K562 treated with DMSO at 1 percent for 48 hours (cell line): ENCODE data around the gene SPCS1. TPM values are rescaled to one million over a fixed set of nuclear protein-coding genes. Genes with fewer than 3 reads are reported as not detected.

Experiments
- total RNA-seq: library from RNA; unstranded; fragments of 300-600 nt; gene quantifications from 2 replicates; pipeline ENCODE4 v1.2.3, GENCODE V29; 2022; ENCODE audit warnings: low replicate concordance; ENCODE audit errors: extremely low read depth

Gene SPCS1
- total RNA-seq = not detected in 2 replicates

DNA sequence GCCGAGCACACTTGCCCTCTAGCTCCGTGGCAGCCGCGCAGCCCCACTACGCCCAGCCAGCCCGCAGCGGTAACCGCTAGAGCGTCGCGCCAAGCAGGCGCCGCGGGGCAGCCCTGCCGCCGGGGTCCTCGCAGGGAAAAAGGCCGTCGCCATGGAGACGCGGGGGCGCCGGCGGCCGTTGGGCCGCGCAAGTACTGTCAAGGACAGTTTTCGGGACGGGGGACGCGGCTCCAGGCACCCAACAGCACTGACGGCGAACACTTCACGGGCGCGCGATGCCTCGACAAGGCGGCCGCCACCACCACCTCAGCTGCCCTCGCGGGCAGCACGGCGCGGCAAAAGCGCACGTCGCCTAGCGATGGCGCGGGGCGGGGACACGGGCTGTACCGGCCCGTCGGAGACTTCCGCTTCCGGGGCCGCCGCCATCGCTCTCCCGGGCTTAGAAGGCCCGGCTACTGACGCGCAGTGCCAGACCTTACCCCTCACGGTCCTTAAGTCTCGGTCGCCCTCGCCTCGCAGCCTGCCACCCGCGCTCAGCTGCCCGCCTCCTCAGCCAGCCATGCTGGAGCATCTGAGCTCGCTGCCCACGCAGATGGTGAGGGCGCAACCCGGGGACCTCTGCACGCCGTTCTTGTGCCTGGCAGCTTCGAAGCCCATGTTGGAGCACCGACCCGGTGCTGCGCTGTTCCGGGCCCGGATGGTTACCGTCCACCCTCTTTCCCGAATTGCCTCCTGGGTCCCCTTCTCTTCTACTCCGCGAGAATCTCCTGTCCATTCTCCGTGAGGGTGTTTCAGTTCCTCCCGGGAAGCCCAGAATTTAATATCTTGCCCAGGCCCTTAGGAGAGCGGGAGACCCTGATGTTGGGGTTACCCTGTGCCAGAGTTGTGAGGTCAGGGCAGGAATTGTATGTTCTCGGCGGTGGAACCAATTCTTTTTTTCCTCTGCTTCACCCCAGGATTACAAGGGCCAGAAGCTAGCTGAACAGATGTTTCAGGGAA lies at the start of gene SPCS1, which contains the start of gene GLT8D1:
TSS of gene SPCS1 (plus strand) at position 419 of the 999 bp plus-strand sequence. CDS start at position 560, 141 bp downstream.
TSS of gene GLT8D1 (minus strand) at position 104 of the 999 bp plus-strand sequence. CDS start 5,331 bp downstream, outside the sequence.

DNA sequence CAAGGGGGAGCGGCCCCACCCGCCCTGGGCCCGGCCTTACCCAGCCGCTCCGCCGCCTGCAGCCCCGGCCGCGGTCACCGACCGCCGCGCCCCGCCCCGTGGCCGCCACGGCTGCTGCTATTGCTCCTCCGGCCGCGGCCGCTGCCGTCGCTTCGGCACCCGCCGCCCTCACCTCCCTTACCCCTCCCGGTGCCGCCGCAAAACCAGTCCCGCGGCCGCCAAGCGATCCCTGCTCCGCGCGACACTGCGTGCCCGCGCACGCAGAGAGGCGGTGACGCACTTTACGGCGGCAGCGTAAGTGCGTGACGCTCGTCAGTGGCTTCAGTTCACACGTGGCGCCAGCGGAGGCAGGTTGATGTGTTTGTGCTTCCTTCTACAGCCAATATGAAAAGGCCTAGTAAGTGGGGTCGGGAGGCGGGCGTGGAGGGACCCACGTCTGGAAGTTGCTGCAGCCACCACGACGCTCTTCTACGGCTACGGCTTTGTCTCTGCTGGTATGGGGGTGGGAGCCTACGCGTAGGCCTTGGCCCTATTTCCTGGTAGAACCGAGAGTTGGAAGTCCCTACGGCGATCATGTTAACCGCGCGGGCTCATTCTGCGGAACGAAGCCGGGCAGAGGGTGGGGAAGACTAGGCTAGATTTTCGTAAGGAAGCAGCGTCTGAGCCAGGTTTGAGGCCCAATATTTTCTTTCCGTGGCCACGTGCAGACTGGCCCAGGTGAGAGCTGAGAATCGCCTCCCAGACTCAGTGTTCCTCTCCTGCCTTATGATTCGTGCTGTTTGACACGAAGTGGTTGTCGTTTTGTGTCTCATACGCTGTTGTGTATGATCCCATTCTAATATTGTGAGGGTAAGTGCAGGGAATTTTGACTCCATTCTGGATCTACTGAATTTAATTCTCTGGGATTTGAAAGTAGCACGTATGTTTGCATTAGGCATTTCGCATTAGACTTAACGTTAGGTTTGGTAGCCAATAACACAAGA lies 19.9 kb upstream of the SPCS1 start, which contains the start of the genes GNL3 and PBRM1:
TSS of gene GNL3 (plus strand) at position 324 of the 983 bp plus-strand sequence. CDS start at position 385, 61 bp downstream.
TSS of gene PBRM1 (minus strand) at position 205 of the 983 bp plus-strand sequence.

Other genes starting within 250 kb of the SPCS1 start
- gene STAB1, start 210.8 kb upstream of the SPCS1 start, total RNA-seq = not detected in 2 replicates
- not detected in 2 replicates for gene NT5DC2, start 172.2 kb upstream of the SPCS1 start, total RNA-seq
- not detected in 2 replicates for gene UQCC5, start 169.5 kb upstream of the SPCS1 start, total RNA-seq
- gene PBRM1, start 20.2 kb upstream of the SPCS1 start, total RNA-seq = not detected in 2 replicates
- gene GNL3, start 20.1 kb upstream of the SPCS1 start, total RNA-seq = not detected in 2 replicates
- not detected in 2 replicates for gene GLT8D1, start 315 bp upstream of the SPCS1 start, total RNA-seq
- not detected in 2 replicates for gene NEK4, start 64.8 kb downstream of the SPCS1 start, total RNA-seq
- not detected in 2 replicates for gene ITIH1, start 71.5 kb downstream of the SPCS1 start, total RNA-seq
- gene ITIH3, start 88.7 kb downstream of the SPCS1 start, total RNA-seq = not detected in 2 replicates
- not detected in 2 replicates for gene ITIH4, start 124.6 kb downstream of the SPCS1 start, total RNA-seq
- gene MUSTN1, start 128.9 kb downstream of the SPCS1 start, total RNA-seq = not detected in 2 replicates
- gene STIMATE, start 191.4 kb downstream of the SPCS1 start, total RNA-seq = not detected in 2 replicates